ENCODE data around the gene DRD4. TPM values are rescaled to one million over a fixed set of nuclear protein-coding genes. Genes with fewer than 3 reads are reported as not detected.
A peak's percentile ranks its signal among the peaks of the same experiment; 100 is the strongest.

The DRD4 gene
- polyA plus RNA-seq, 1 donor (not counting 4 experiments of a cell fraction or from before 2014, with no cell fraction given): not detected

DNA sequence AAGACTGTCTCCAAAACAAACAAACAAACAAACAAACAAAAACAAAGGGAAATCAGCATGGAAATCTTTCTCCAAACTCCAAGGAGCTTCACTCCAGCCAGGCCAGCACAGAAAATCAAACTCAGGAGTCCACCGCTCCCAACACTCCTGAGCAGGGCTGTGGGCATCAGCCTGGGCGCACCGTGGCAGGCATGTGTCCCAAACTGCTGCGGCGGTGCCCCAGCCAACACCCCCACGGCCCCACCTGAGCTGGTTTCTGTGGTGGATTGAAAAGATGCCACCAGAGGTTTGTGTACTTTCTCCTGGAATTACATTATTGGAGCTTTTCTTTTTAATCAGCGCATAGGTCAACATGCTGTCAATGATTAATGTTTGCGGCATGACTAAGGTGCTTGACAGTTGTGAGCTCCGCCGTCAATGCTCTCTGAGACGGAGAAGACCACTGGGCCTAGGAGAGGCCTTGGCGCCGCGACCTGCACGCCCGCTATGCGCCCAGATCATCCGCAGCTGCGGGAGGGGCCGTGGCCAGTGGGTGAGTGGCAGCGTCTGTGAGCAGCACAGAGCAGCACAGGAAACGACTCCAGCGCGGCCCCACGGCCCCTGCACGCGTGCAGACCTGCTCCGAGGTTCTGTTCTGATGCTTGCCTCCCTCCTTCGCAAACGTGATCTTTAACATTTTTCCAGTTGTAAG, 18.1 kb downstream of the DRD4 start:
- Histone ChIP-seq H2AFZ (ENCODE audit: control insufficient read depth, low read length) (no peak overlapping the region), H3K9me1 (ENCODE audit: control insufficient read depth, extremely low read depth, insufficient read depth, low read length) (no peaks in the 10 kb centered on the region), H3K36me3 (ENCODE audit: control insufficient read depth in 2 of 2, extremely low read depth in 1 of 2, insufficient read depth in 2 of 2, low read length in 2 of 2) (peaks cover 5 to 8% of the 10 kb centered on the region in 2 experiments), H3K79me2 (ENCODE audit: control insufficient read depth, insufficient read depth, low read length) (no peaks in the 10 kb centered on the region), H3K4me3 (ENCODE audit: control insufficient read depth in 2 of 3, extremely low read depth in 1 of 3, insufficient read depth in 2 of 3, low read depth in 1 of 3, low read length in 3 of 3) (no peak overlapping the region), H3K9ac (ENCODE audit: control insufficient read depth, extremely low read depth, insufficient read depth, low read length) (no peak overlapping the region), H3K4me2 (ENCODE audit: control insufficient read depth, extremely low read depth, insufficient read depth, low read depth, low read length) (no peak overlapping the region), H4K20me1 (ENCODE audit: control insufficient read depth, extremely low read depth, insufficient read depth, low read length) (no peaks in the 10 kb centered on the region), H3K27me3 (ENCODE audit: control insufficient read depth, extremely low read depth, insufficient read depth, low read length) (no peaks in the 10 kb centered on the region), H3K27ac (ENCODE audit: control insufficient read depth, insufficient read depth, low read length) (no peak overlapping the region), H3K4me1 (ENCODE audit: control insufficient read depth, extremely low read depth, insufficient read depth, low read length) (peaks cover 7% of the 10 kb centered on the region), H3K9me3 (ENCODE audit: control insufficient read depth, low read depth, low read length) (no peaks in the 10 kb centered on the region)
- DNase-seq (ENCODE audit: low read depth, low spot score): no peak
- dilution Hi-C loops (cut with MboI; ENCODE audit: extremely low pct_ligation_motif_present, low sequenced_read_pairs): no loop called here
- peak; percentile 55 for FAIRE-seq
- TF ChIP-seq, protein P1, sequence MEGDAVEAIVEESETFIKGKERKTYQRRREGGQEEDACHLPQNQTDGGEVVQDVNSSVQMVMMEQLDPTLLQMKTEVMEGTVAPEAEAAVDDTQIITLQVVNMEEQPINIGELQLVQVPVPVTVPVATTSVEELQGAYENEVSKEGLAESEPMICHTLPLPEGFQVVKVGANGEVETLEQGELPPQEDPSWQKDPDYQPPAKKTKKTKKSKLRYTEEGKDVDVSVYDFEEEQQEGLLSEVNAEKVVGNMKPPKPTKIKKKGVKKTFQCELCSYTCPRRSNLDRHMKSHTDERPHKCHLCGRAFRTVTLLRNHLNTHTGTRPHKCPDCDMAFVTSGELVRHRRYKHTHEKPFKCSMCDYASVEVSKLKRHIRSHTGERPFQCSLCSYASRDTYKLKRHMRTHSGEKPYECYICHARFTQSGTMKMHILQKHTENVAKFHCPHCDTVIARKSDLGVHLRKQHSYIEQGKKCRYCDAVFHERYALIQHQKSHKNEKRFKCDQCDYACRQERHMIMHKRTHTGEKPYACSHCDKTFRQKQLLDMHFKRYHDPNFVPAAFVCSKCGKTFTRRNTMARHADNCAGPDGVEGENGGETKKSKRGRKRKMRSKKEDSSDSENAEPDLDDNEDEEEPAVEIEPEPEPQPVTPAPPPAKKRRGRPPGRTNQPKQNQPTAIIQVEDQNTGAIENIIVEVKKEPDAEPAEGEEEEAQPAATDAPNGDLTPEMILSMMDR (optimal IDR thresholded peaks at IDR 0.05 in 1 of 3, IDR thresholded peaks at IDR 0.05 in 1 of 3, conservative IDR thresholded peaks at IDR 0.05 in 1 of 3; ENCODE audit: extremely low read depth in 1 of 3, insufficient read depth in 2 of 3, low read length in 3 of 3): no peak
- TF ChIP-seq EZH2 (IDR thresholded peaks at IDR 0.05; ENCODE audit: low read length): no peak

DNA sequence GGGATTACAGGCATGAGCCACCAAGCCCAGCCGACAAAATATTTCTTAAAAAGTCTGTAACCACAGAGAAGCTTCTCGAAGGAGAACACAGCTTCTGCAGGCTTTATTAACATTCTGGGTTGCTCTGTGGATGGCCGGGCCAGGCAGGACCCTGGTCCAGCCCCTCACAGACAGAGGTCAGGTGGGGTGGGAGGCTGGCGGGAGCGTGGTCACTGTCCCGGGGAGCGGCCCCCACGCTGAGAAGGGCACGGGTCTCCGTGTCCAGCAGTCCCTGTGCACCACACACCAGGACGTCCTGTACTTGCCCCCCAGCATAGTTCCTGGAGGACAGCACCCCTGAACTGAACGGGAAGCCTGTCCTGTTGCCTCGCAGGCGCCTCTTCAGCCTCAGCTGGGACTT, 19.4 kb downstream of the DRD4 start:
- FAIRE-seq (no peak), DNase-seq (ENCODE audit: low read depth, low spot score) (no peak)
- Histone ChIP-seq H3K27me3 (ENCODE audit: control insufficient read depth, extremely low read depth, insufficient read depth, low read length) (no peaks in the 10 kb centered on the region), H3K4me1 (ENCODE audit: control insufficient read depth, extremely low read depth, insufficient read depth, low read length) (peaks cover 7% of the 10 kb centered on the region), H3K9me1 (ENCODE audit: control insufficient read depth, extremely low read depth, insufficient read depth, low read length) (no peaks in the 10 kb centered on the region), H3K79me2 (ENCODE audit: control insufficient read depth, insufficient read depth, low read length) (no peaks in the 10 kb centered on the region), H3K4me2 (ENCODE audit: control insufficient read depth, extremely low read depth, insufficient read depth, low read depth, low read length) (no peak overlapping the region), H3K4me3 (ENCODE audit: control insufficient read depth in 2 of 3, extremely low read depth in 1 of 3, insufficient read depth in 2 of 3, low read depth in 1 of 3, low read length in 3 of 3) (no peak overlapping the region), H3K27ac (ENCODE audit: control insufficient read depth, insufficient read depth, low read length) (no peak overlapping the region), H3K9ac (ENCODE audit: control insufficient read depth, extremely low read depth, insufficient read depth, low read length) (no peak overlapping the region), H3K36me3 (ENCODE audit: control insufficient read depth in 2 of 2, extremely low read depth in 1 of 2, insufficient read depth in 2 of 2, low read length in 2 of 2) (peaks cover 5% of the 10 kb centered on the region in 2 experiments), H3K9me3 (ENCODE audit: control insufficient read depth, low read depth, low read length) (no peaks in the 10 kb centered on the region), H2AFZ (ENCODE audit: control insufficient read depth, low read length) (no peak overlapping the region), H4K20me1 (ENCODE audit: control insufficient read depth, extremely low read depth, insufficient read depth, low read length) (no peaks in the 10 kb centered on the region)
- TF ChIP-seq, protein P1 (optimal IDR thresholded peaks at IDR 0.05 in 1 of 3, IDR thresholded peaks at IDR 0.05 in 1 of 3, conservative IDR thresholded peaks at IDR 0.05 in 1 of 3; ENCODE audit: extremely low read depth in 1 of 3, insufficient read depth in 2 of 3, low read length in 3 of 3): no peak
- TF ChIP-seq EZH2 (IDR thresholded peaks at IDR 0.05; ENCODE audit: low read length): no peak
- dilution Hi-C loops (cut with MboI; ENCODE audit: extremely low pct_ligation_motif_present, low sequenced_read_pairs): no loop called here
